HepG2 (cell line): ENCODE results near the gene C5orf47. TPM values are rescaled to one million over a fixed set of nuclear protein-coding genes. Genes with fewer than 3 reads are reported as not detected.

ENCODE experiments used
- ATF1 ChIP-seq: IDR thresholded peaks from 2 replicates; pipeline ENCODE4 v1.6.1; 2016; ENCODE audit warnings: mild to moderate bottlenecking, control low read depth
- CREM ChIP-seq, 2 experiments: sonication (generic) in 1 of 2; formaldehyde crosslinking in 1 of 2; IDR thresholded peaks; 2 replicates each; pipeline versions ENCODE4 v1.4.0 to v1.6.1; 2016 to 2020; ENCODE audit warnings: antibody characterized with exemption in 1 of 2, mild to moderate bottlenecking in 1 of 2, missing genetic modification reagents in 1 of 2
- EHMT2 ChIP-seq: fragments of 200-600 bp; sonication (generic); IDR thresholded peaks from 2 replicates; pipeline ENCODE4 v1.7.0; 2017; ENCODE audit warnings: antibody characterized with exemption, low read depth, low read length, borderline replicate concordance
- FOXO1 ChIP-seq: sonication (generic); formaldehyde crosslinking; IDR thresholded peaks from 2 replicates; pipeline ENCODE4 v1.4.0; 2020; ENCODE audit warnings: missing genetic modification reagents
- HCFC1 ChIP-seq: fragments of 150-350 bp; IDR thresholded peaks from 2 replicates; pipeline ENCODE4 v1.6.1; 2014; ENCODE audit warnings: low read depth, low read length
- JDP2 ChIP-seq: sonication (generic); formaldehyde crosslinking; IDR thresholded peaks from 2 replicates; pipeline ENCODE4 v1.8.1; 2022; ENCODE audit warnings: missing genetic modification reagents, borderline replicate concordance
- NCOR1 ChIP-seq: fragments of 200-600 bp; sonication (generic); IDR thresholded peaks from 2 replicates; pipeline ENCODE4 v1.7.0; 2017; ENCODE audit warnings: antibody characterized with exemption, low read length, borderline replicate concordance
- POGZ ChIP-seq: sonication (generic); formaldehyde crosslinking; IDR thresholded peaks from 2 replicates; pipeline ENCODE4 v1.4.0; 2020; ENCODE audit warnings: mild to moderate bottlenecking, missing genetic modification reagents
- PPARG ChIP-seq: conservative IDR thresholded peaks from 2 replicates; pipeline ENCODE4 v1.6.1; 2016; ENCODE audit warnings: missing biosample characterization, missing genetic modification reagents
- RELA ChIP-seq: sonication (generic); formaldehyde crosslinking; IDR thresholded peaks from 2 replicates; pipeline ENCODE4 v1.4.0; 2020; ENCODE audit warnings: missing genetic modification reagents
- SAFB2 ChIP-seq: sonication (generic); formaldehyde crosslinking; IDR thresholded peaks from 2 replicates; pipeline ENCODE4 v1.5.1; 2020; ENCODE audit warnings: missing genetic modification reagents, low read depth, mild to moderate bottlenecking, borderline replicate concordance
- SKI ChIP-seq: fragments of 450-650 bp; IDR thresholded peaks from one replicate; pipeline ENCODE4 v1.6.1; 2018; ENCODE audit warnings: mild to moderate bottlenecking; ENCODE audit not compliant: partially characterized antibody
- SMC3 ChIP-seq: IDR thresholded peaks from 2 replicates; pipeline ENCODE4 v1.6.1; 2011; ENCODE audit warnings: low read length, improper control_type of control experiment
- TBP ChIP-seq: sonication (generic); formaldehyde crosslinking; IDR thresholded peaks from 2 replicates; pipeline ENCODE4 v1.5.0; 2020; ENCODE audit warnings: missing genetic modification reagents
- TBX3 ChIP-seq: fragments of 450-650 bp; IDR thresholded peaks from 2 replicates; pipeline ENCODE4 v1.6.1; 2017; ENCODE audit warnings: antibody characterized with exemption, mild to moderate bottlenecking, inconsistent platforms, borderline replicate concordance
- TOPORS ChIP-seq: sonication (generic); formaldehyde crosslinking; IDR thresholded peaks from 2 replicates; pipeline ENCODE4 v1.8.0; 2023; ENCODE audit warnings: mild to moderate bottlenecking, missing genetic modification reagents
- XRCC5 ChIP-seq: fragments of 200-400 bp; formaldehyde crosslinking; optimal IDR thresholded peaks from 2 replicates; pipeline ENCODE3; 2017; ENCODE audit warnings: mild to moderate bottlenecking, low read length
- ZBTB37 ChIP-seq: sonication (generic); formaldehyde crosslinking; IDR thresholded peaks from 2 replicates; pipeline ENCODE4 v1.4.0; 2020; ENCODE audit warnings: mild to moderate bottlenecking, missing genetic modification reagents
- ZBTB8A ChIP-seq: sonication (generic); formaldehyde crosslinking; IDR thresholded peaks from 2 replicates; pipeline ENCODE4 v1.4.0; 2020; ENCODE audit warnings: mild to moderate bottlenecking, low read depth, missing genetic modification reagents, borderline replicate concordance
- ZFP36 ChIP-seq: fragments of 150-350 bp; IDR thresholded peaks from 2 replicates; pipeline ENCODE4 v1.6.1; 2018; ENCODE audit warnings: borderline replicate concordance, low read length, low read depth; ENCODE audit not compliant: partially characterized antibody
- ZNF251 ChIP-seq: sonication (generic); formaldehyde crosslinking; IDR thresholded peaks from 2 replicates; pipeline ENCODE4 v1.9.0; 2021; ENCODE audit warnings: mild to moderate bottlenecking, missing genetic modification reagents
- ZNF460 ChIP-seq: sonication (generic); formaldehyde crosslinking; IDR thresholded peaks from 2 replicates; pipeline ENCODE4 v1.5.1; 2020; ENCODE audit warnings: missing genetic modification reagents, mild to moderate bottlenecking, borderline replicate concordance
- ZNF572 ChIP-seq: sonication (generic); formaldehyde crosslinking; IDR thresholded peaks from 2 replicates; pipeline ENCODE4 v1.5.1; 2020; ENCODE audit warnings: mild to moderate bottlenecking, missing genetic modification reagents
- ZNF660 ChIP-seq: sonication (generic); formaldehyde crosslinking; IDR thresholded peaks from 2 replicates; pipeline ENCODE4 v1.5.1; 2020; ENCODE audit warnings: mild to moderate bottlenecking, low read depth, missing genetic modification reagents, borderline replicate concordance
- ZNF761 ChIP-seq: sonication (generic); formaldehyde crosslinking; conservative IDR thresholded peaks from 2 replicates; pipeline ENCODE4 v1.4.0; 2020; ENCODE audit warnings: mild to moderate bottlenecking, missing genetic modification reagents
- ZNF839 ChIP-seq: sonication (generic); formaldehyde crosslinking; IDR thresholded peaks from 2 replicates; pipeline ENCODE4 v1.4.0; 2020; ENCODE audit warnings: missing genetic modification reagents, mild to moderate bottlenecking, borderline replicate concordance
- polyA plus RNA-seq, 8 experiments: library from polyadenylated mRNA; depleted of rRNA in 3 of 8; stranded (reverse) in 7 of 8; unstranded in 1 of 8; fragments of >200 nt; fragmentation: Illumina TruSeq in 4 of 8; extraction: Trizol in 4 of 8; gene quantifications; 2 replicates each; pipeline versions ENCODE4 v1.2.1 to v1.2.3, GENCODE V29; 2011 to 2016; ENCODE audit warnings: low read depth in 4 of 8, missing spikeins in 1 of 8, mixed read lengths in 1 of 8; ENCODE audit not compliant: insufficient read depth in 1 of 8
- total RNA-seq, 5 experiments: library from RNA; depleted of rRNA; stranded (reverse); fragments of >200 nt; fragmentation: Illumina TruSeq; extraction: Trizol; gene quantifications; 2 replicates each; pipeline ENCODE4 v1.2.3, GENCODE V29; 2016; ENCODE audit warnings: low read depth in 1 of 5
- TF ChIP-seq, protein P1 (sequence below): sonication (generic); formaldehyde crosslinking; IDR thresholded peaks from 2 replicates; pipeline ENCODE4 v1.4.0; 2020; ENCODE audit warnings: missing genetic modification reagents

C5orf47 gene
- total and polyA plus RNA-seq, 2 of the 13 experiments (the other 11 are each of a cell fraction or from before 2014, with no cell fraction given): not detected

DNA sequence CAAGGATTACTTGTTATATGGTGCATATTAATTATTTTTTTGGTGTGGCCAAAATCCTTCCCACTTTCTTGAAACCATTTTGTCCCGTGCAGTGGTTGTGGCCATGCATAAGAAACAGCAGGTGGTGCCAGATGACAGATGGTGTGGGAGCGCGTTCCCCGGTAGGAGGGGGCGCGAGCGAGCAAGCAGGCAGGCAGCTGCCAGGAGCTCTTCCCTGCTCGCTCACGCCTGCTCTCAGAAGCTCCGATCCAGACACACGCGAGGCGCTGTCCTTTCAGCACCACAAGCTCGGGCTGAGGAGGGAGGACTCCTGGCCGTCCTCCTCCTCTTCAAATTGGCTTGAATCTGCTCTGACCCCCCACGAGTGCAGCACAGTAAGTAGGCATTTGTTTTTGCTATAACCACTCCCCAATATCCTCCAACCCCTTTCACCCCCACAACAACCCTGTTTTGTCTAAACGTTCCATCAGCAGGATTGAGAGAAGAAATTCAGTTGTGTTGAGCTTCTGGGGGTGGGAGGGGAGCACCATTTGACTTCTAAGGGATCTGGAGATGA lies 56.6 kb downstream of the C5orf47 start, which contains the start of gene NSG2 (continued):
- TF ChIP-seq ZBTB8A (CRISPR knock-in tag) (no peak), JDP2 (no peak), TBX3 (no peak), HCFC1 (no peak), TBP (no peak), ZFP36 (no peak), XRCC5 (peak; percentile 92), SMC3 (peak; percentile 79), ZNF839 (CRISPR knock-in tag) (no peak), POGZ (CRISPR knock-in tag) (no peak), NCOR1 (no peak), SAFB2 (no peak), ZNF572 (CRISPR knock-in tag) (no peak), TOPORS (CRISPR knock-in tag) (no peak), ZBTB37 (no peak), SKI (no peak), FOXO1 (CRISPR knock-in tag) (no peak), ZNF460 (no peak), RELA (0 out of 2 replicates have a peak, but pooled peaks have one; percentile 66), ATF1 (CRISPR knock-in tag) (no peak), PPARG (CRISPR knock-in tag) (no peak), ZNF251 (no peak), CREM (IDR thresholded peaks at IDR 0.05) (no peak), CREM (CRISPR knock-in tag; IDR thresholded peaks at IDR 0.05) (no peak), ZNF660 (CRISPR knock-in tag) (no peak), EHMT2 (peak; percentile 87; the same call in 1 of the 2 replicates), ZNF761 (peak; percentile 52; the same call in 1 of the 2 replicates)
- TF ChIP-seq, protein P1, sequence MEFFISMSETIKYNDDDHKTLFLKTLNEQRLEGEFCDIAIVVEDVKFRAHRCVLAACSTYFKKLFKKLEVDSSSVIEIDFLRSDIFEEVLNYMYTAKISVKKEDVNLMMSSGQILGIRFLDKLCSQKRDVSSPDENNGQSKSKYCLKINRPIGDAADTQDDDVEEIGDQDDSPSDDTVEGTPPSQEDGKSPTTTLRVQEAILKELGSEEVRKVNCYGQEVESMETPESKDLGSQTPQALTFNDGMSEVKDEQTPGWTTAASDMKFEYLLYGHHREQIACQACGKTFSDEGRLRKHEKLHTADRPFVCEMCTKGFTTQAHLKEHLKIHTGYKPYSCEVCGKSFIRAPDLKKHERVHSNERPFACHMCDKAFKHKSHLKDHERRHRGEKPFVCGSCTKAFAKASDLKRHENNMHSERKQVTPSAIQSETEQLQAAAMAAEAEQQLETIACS: peak; percentile 92
